ACC112 (cell line): ENCODE data around the gene POM121.
"Not testable (repeated sequence)": the region's sequence is repeated elsewhere in the genome, so short reads cannot be mapped to it uniquely, and the experiment has no call there.

Experiments used
- H2AFZ ChIP-seq: fragments of 200-600 bp; sonication (generic); one replicate; pipeline ENCODE4 v1.6.0; 2017; ENCODE audit warnings: antibody characterized with exemption, low read length; ENCODE audit not compliant: unreplicated experiment
- H3K27ac ChIP-seq: fragments of 200-600 bp; sonication (generic); 2 replicates; pipeline ENCODE4 v1.5.1; 2014; ENCODE audit warnings: low read depth, mild to moderate bottlenecking, antibody characterized with exemption, low read length, moderate library complexity
- H3K27me3 ChIP-seq: fragments of 200-600 bp; sonication (generic); 2 replicates; pipeline ENCODE4 v1.6.1; 2014; ENCODE audit warnings: mild to moderate bottlenecking, antibody characterized with exemption, low read length, moderate library complexity, mixed read lengths; ENCODE audit not compliant: insufficient read depth
- H3K36me3 ChIP-seq: fragments of 200-600 bp; sonication (generic); 2 replicates; pipeline ENCODE4 v1.6.1; 2016; ENCODE audit warnings: mild to moderate bottlenecking, antibody characterized with exemption, low read length, moderate library complexity, mixed read lengths; ENCODE audit not compliant: insufficient read depth
- H3K4me1 ChIP-seq: fragments of 200-600 bp; sonication (generic); one replicate; pipeline ENCODE4 v1.6.1; 2016; ENCODE audit warnings: low read length, mixed read lengths; ENCODE audit not compliant: insufficient read depth, unreplicated experiment, control insufficient read depth
- H3K4me3 ChIP-seq: fragments of 200-600 bp; sonication (generic); 2 replicates; pipeline ENCODE4 v1.5.1; 2014; ENCODE audit warnings: mild to moderate bottlenecking, low read depth, low read length
- H3K79me2 ChIP-seq: fragments of 200-600 bp; sonication (generic); one replicate; pipeline ENCODE4 v1.6.0; 2016; ENCODE audit warnings: low read length; ENCODE audit not compliant: control insufficient read depth, unreplicated experiment, insufficient read depth

POM121 gene

GRCh38 chr7:72968980-72969516 lies 44.2 kb downstream of the POM121 start, which contains the start of gene TRIM74:
Gene TRIM74 (minus strand): TSS chr7:72969466. CDS start chr7:72966157, 3,309 bp downstream.
- not testable (repeated sequence) for H2AFZ ChIP-seq, H3K36me3 ChIP-seq, H3K79me2 ChIP-seq, H3K27me3 ChIP-seq, H3K4me1 ChIP-seq, H3K27ac ChIP-seq, H3K4me3 ChIP-seq

- not testable (repeated sequence) for H3K36me3 ChIP-seq, H3K79me2 ChIP-seq, H2AFZ ChIP-seq, H3K4me1 ChIP-seq, H3K27me3 ChIP-seq, H3K27ac ChIP-seq, H3K4me3 ChIP-seq
These were observed 44.8 kb downstream of the POM121 start for GRCh38 chr7:72969688-72970087.

GRCh38 chr7:72971505-72971904 lies 46.6 kb downstream of the POM121 start:
- H3K27me3 ChIP-seq, H3K79me2 ChIP-seq, H3K36me3 ChIP-seq, H3K4me1 ChIP-seq, H2AFZ ChIP-seq, H3K4me3 ChIP-seq, H3K27ac ChIP-seq: not testable (repeated sequence)

GRCh38 chr7:72974781-72975180 lies 49.9 kb downstream of the POM121 start:
- H3K4me3 ChIP-seq, H3K27ac ChIP-seq, H3K79me2 ChIP-seq, H3K4me1 ChIP-seq, H3K27me3 ChIP-seq, H3K36me3 ChIP-seq, H2AFZ ChIP-seq: not testable (repeated sequence)

GRCh38 chr7:72975656-72976286 lies 50.9 kb downstream of the POM121 start:
- H3K4me1 ChIP-seq, H3K27ac ChIP-seq, H3K27me3 ChIP-seq, H3K36me3 ChIP-seq, H3K4me3 ChIP-seq, H3K79me2 ChIP-seq, H2AFZ ChIP-seq: not testable (repeated sequence)

GRCh38 chr7:72976434-72976833 lies 51.5 kb downstream of the POM121 start:
- not testable (repeated sequence) for H3K27ac ChIP-seq, H3K4me3 ChIP-seq, H3K27me3 ChIP-seq, H3K4me1 ChIP-seq, H3K79me2 ChIP-seq, H2AFZ ChIP-seq, H3K36me3 ChIP-seq

- not testable (repeated sequence) for H3K27me3 ChIP-seq, H3K79me2 ChIP-seq, H3K36me3 ChIP-seq, H3K27ac ChIP-seq, H3K4me3 ChIP-seq, H2AFZ ChIP-seq, H3K4me1 ChIP-seq
These were observed 55.5 kb downstream of the POM121 start for GRCh38 chr7:72980382-72980781.

- H3K4me3 ChIP-seq, H3K27ac ChIP-seq, H3K79me2 ChIP-seq, H3K27me3 ChIP-seq, H3K36me3 ChIP-seq, H2AFZ ChIP-seq, H3K4me1 ChIP-seq: not testable (repeated sequence)
These were observed 57.2 kb downstream of the POM121 start for GRCh38 chr7:72982084-72982483.

GRCh38 chr7:72990146-72990913 lies 65.4 kb downstream of the POM121 start:
- not testable (repeated sequence) for H3K4me3 ChIP-seq, H3K79me2 ChIP-seq, H3K27me3 ChIP-seq, H3K4me1 ChIP-seq, H2AFZ ChIP-seq, H3K27ac ChIP-seq, H3K36me3 ChIP-seq

- not testable (repeated sequence) for H3K79me2 ChIP-seq, H3K4me1 ChIP-seq, H3K27ac ChIP-seq, H3K36me3 ChIP-seq, H2AFZ ChIP-seq, H3K27me3 ChIP-seq, H3K4me3 ChIP-seq
These were observed 70.6 kb downstream of the POM121 start for GRCh38 chr7:72995484-72995883.

GRCh38 chr7:72997447-72997846 lies 72.6 kb downstream of the POM121 start:
- not testable (repeated sequence) for H3K27ac ChIP-seq, H3K36me3 ChIP-seq, H3K4me3 ChIP-seq, H2AFZ ChIP-seq, H3K27me3 ChIP-seq, H3K4me1 ChIP-seq, H3K79me2 ChIP-seq
